Neural cell (in vitro differentiated cells): ENCODE measurements around the gene INTS12. TPM values are rescaled to one million over a fixed set of nuclear protein-coding genes. Genes with fewer than 3 reads are reported as not detected.

Experiments
- H2AFZ ChIP-seq: fragments of 200-600, 300-800 bp; sonication (generic), shearing (Covaris generic); 2 replicates; pipeline ENCODE4 v1.6.0; 2014; ENCODE audit warnings: low read depth, mild to moderate bottlenecking, antibody characterized with exemption, low read length, moderate library complexity
- H3F3A ChIP-seq: fragments of 200-600 bp; shearing (Covaris generic); 2 replicates; pipeline ENCODE4 v1.6.1; 2016; ENCODE audit warnings: mild to moderate bottlenecking, moderate library complexity, mixed read lengths, antibody characterized with exemption, low read length; ENCODE audit not compliant: insufficient read depth, poor library complexity, severe bottlenecking
- H3K27ac ChIP-seq: fragments of 200-600, 300-800 bp; sonication (generic), shearing (Covaris generic); 2 replicates; pipeline ENCODE4 v1.5.1; 2014; ENCODE audit warnings: mild to moderate bottlenecking, low read length, moderate library complexity
- H3K27me3 ChIP-seq: fragments of 300-800, 200-600 bp; sonication (generic), shearing (Covaris generic); 2 replicates; pipeline ENCODE4 v1.6.0; 2014; ENCODE audit warnings: mild to moderate bottlenecking, low read depth, low read length, moderate library complexity; ENCODE audit not compliant: insufficient read depth
- H3K36me3 ChIP-seq: fragments of 300-800, 200-600 bp; sonication (generic), shearing (Covaris generic); 2 replicates; pipeline ENCODE4 v1.5.1; 2014; ENCODE audit warnings: mild to moderate bottlenecking, antibody characterized with exemption, low read length, moderate library complexity; ENCODE audit not compliant: insufficient read depth
- H3K4me2 ChIP-seq: fragments of 300-800, 200-600 bp; sonication (generic), shearing (Covaris generic); 2 replicates; pipeline ENCODE4 v1.6.0; 2014; ENCODE audit warnings: mild to moderate bottlenecking, low read length
- H3K4me3 ChIP-seq: fragments of 300-800, 200-600 bp; sonication (generic), shearing (Covaris generic); 2 replicates; pipeline ENCODE4 v1.5.1; 2014; ENCODE audit warnings: mild to moderate bottlenecking, low read length, moderate library complexity
- H3K79me2 ChIP-seq: fragments of 200-600 bp; shearing (Covaris generic); replicated peaks from 2 replicates; pipeline ENCODE4 v1.6.0; 2014; ENCODE audit warnings: mild to moderate bottlenecking, low read length, moderate library complexity; ENCODE audit not compliant: insufficient read depth
- H3K9ac ChIP-seq: fragments of 300-800, 200-600 bp; sonication (generic), shearing (Covaris generic); 2 replicates; pipeline ENCODE4 v1.6.1; 2016; ENCODE audit warnings: mild to moderate bottlenecking, low read length, mixed read lengths
- H3K9me2 ChIP-seq: fragments of 200-600 bp; shearing (Covaris generic); 2 replicates; pipeline ENCODE4 v1.6.1; 2016; ENCODE audit warnings: mild to moderate bottlenecking, low read length, mixed read lengths; ENCODE audit not compliant: insufficient read depth
- H3K9me3 ChIP-seq: fragments of 200-600, 300-800 bp; sonication (generic), shearing (Covaris generic); 2 replicates; pipeline ENCODE4 v1.6.1; 2016; ENCODE audit warnings: mild to moderate bottlenecking, mixed run types, low read length, moderate library complexity, mixed read lengths
- H4K20me1 ChIP-seq: fragments of 200-600 bp; shearing (Covaris generic); 2 replicates; pipeline ENCODE4 v1.6.1; 2016; ENCODE audit warnings: mild to moderate bottlenecking, mixed run types; ENCODE audit not compliant: insufficient read depth
- CTCF ChIP-seq: fragments of 450-650 bp; IDR thresholded peaks from 2 replicates; pipeline ENCODE4 v1.5.1; 2014; ENCODE audit warnings: antibody characterized with exemption, mild to moderate bottlenecking, moderate library complexity; ENCODE audit not compliant: poor library complexity, severe bottlenecking
- EP300 ChIP-seq: fragments of 450-650 bp; conservative IDR thresholded peaks from 2 replicates; pipeline ENCODE4 v1.6.1; 2014; ENCODE audit warnings: antibody characterized with exemption, mild to moderate bottlenecking, moderate library complexity; ENCODE audit not compliant: poor library complexity, severe bottlenecking
- EZH2 ChIP-seq: fragments of 200-600, 300-800 bp; shearing (Covaris generic), sonication (generic); IDR thresholded peaks from 2 replicates; pipeline ENCODE4 v1.6.1; 2014; ENCODE audit warnings: antibody characterized with exemption, low read length, borderline replicate concordance, mild to moderate bottlenecking; ENCODE audit not compliant: insufficient read depth, poor library complexity, severe bottlenecking
- MXI1 ChIP-seq: fragments of 450-650 bp; conservative IDR thresholded peaks from 2 replicates; pipeline ENCODE4 v1.6.1; 2014; ENCODE audit warnings: antibody characterized with exemption, mild to moderate bottlenecking; ENCODE audit not compliant: poor library complexity, severe bottlenecking
- POLR2AphosphoS5 ChIP-seq: IDR thresholded peaks from 2 replicates; pipeline ENCODE4 v1.6.1; 2012
- RAD21 ChIP-seq: fragments of 450-650 bp; conservative IDR thresholded peaks from 2 replicates; pipeline ENCODE4 v1.6.1; 2014; ENCODE audit warnings: antibody characterized with exemption, mild to moderate bottlenecking, moderate library complexity
- SMC3 ChIP-seq: fragments of 450-650 bp; conservative IDR thresholded peaks from 2 replicates; pipeline ENCODE4 v1.6.1; 2014; ENCODE audit warnings: antibody characterized with exemption, mild to moderate bottlenecking, moderate library complexity; ENCODE audit not compliant: poor library complexity
- TAF1 ChIP-seq: IDR thresholded peaks from 2 replicates; pipeline ENCODE4 v1.6.1; 2012; ENCODE audit warnings: low read depth
- polyA plus RNA-seq: library from polyadenylated mRNA; depleted of rRNA; stranded (reverse); fragments of >200 nt; gene quantifications from 2 replicates; pipeline ENCODE4 v1.2.3, GENCODE V29; 2014
- TF ChIP-seq, protein P1 (sequence below): IDR thresholded peaks from 2 replicates; pipeline ENCODE4 v1.6.1; 2012; ENCODE audit warnings: borderline replicate concordance

INTS12 gene
- polyA plus RNA-seq, 1 donor from 2014 or later: 24.2 TPM

DNA sequence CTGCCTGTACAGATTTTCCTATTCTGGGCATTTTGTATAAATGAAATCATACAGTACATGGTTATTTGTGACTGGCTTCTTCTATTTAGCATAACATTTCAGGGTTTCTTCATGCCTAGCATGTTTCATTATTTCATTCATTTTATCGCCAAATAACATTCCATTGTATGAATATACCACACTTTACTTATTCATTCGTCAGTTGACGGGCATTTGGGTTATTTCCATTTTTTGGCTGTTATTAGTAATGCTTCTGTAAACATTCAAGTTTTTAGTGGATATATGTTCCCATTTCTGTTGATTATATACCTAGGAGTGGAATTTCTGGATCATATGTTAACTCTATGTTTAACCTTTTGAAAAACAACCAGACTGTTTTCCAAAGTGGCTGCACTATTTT lies 47.5 kb downstream of the INTS12 start:
- no peaks in the 10 kb centered on the region for H4K20me1 ChIP-seq
- H3K27me3 ChIP-seq: no peaks in the 10 kb centered on the region
- no peaks in the 10 kb centered on the region for H3K36me3 ChIP-seq
- no peaks in the 10 kb centered on the region for H3K9me2 ChIP-seq
- no peak overlapping the region for H3K4me2 ChIP-seq
- H3K9ac ChIP-seq: no peak overlapping the region
- H3K9me3 ChIP-seq: no peaks in the 10 kb centered on the region
- H3K79me2 ChIP-seq: no peaks in the 10 kb centered on the region
- no peak overlapping the region for H2AFZ ChIP-seq
- H3K4me3 ChIP-seq: no peak overlapping the region
- TF ChIP-seq EP300 (no peak), SMC3 (no peak), MXI1 (no peak), CTCF (no peak), POLR2AphosphoS5 (no peak), TAF1 (no peak), EZH2 (no peak), RAD21 (no peak)
- TF ChIP-seq, protein P1, sequence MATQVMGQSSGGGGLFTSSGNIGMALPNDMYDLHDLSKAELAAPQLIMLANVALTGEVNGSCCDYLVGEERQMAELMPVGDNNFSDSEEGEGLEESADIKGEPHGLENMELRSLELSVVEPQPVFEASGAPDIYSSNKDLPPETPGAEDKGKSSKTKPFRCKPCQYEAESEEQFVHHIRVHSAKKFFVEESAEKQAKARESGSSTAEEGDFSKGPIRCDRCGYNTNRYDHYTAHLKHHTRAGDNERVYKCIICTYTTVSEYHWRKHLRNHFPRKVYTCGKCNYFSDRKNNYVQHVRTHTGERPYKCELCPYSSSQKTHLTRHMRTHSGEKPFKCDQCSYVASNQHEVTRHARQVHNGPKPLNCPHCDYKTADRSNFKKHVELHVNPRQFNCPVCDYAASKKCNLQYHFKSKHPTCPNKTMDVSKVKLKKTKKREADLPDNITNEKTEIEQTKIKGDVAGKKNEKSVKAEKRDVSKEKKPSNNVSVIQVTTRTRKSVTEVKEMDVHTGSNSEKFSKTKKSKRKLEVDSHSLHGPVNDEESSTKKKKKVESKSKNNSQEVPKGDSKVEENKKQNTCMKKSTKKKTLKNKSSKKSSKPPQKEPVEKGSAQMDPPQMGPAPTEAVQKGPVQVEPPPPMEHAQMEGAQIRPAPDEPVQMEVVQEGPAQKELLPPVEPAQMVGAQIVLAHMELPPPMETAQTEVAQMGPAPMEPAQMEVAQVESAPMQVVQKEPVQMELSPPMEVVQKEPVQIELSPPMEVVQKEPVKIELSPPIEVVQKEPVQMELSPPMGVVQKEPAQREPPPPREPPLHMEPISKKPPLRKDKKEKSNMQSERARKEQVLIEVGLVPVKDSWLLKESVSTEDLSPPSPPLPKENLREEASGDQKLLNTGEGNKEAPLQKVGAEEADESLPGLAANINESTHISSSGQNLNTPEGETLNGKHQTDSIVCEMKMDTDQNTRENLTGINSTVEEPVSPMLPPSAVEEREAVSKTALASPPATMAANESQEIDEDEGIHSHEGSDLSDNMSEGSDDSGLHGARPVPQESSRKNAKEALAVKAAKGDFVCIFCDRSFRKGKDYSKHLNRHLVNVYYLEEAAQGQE: no peak
- no peak overlapping the region for H3K27ac ChIP-seq
- no peaks in the 10 kb centered on the region for H3F3A ChIP-seq

DNA sequence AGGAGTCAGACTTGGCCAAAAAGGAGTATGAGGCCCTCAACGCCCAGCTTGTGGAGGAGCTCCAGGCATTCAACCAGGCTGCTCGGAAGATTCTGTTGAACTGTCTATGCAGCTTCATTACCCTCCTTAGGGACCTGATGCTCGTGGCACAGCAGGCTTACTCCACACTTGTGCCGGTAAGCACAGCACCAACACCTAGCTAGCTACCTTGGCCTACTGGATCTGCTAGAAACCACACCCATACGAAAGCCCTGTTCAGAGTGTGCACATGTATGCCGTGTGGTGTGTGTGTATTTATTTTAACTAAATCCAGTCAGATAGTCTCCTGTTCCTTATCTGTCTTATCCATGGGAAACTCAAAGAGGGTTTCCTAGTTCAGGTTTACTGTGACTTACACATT lies 49.3 kb downstream of the INTS12 start:
- H3F3A ChIP-seq: no peaks in the 10 kb centered on the region
- no peak overlapping the region for H3K27ac ChIP-seq
- no peak overlapping the region for H3K9ac ChIP-seq
- TF ChIP-seq RAD21: no peak
- no peaks in the 10 kb centered on the region for H3K79me2 ChIP-seq
- H3K9me3 ChIP-seq: no peaks in the 10 kb centered on the region
- no peak overlapping the region for H3K4me2 ChIP-seq
- no peaks in the 10 kb centered on the region for H4K20me1 ChIP-seq
- H2AFZ ChIP-seq: no peak overlapping the region
- no peaks in the 10 kb centered on the region for H3K36me3 ChIP-seq
- no peaks in the 10 kb centered on the region for H3K27me3 ChIP-seq
- H3K9me2 ChIP-seq: no peaks in the 10 kb centered on the region
- no peak overlapping the region for H3K4me3 ChIP-seq

GRCh38 chr4:105657117-105657765 lies 51.2 kb downstream of the INTS12 start:
- Histone ChIP-seq H3K4me3 (no peak overlapping the region), H3K9me3 (no peaks in the 10 kb centered on the region), H3K27ac (no peak overlapping the region), H3K36me3 (no peaks in the 10 kb centered on the region), H4K20me1 (no peaks in the 10 kb centered on the region), H3K79me2 (no peaks in the 10 kb centered on the region), H3F3A (no peaks in the 10 kb centered on the region), H2AFZ (no peak overlapping the region), H3K4me2 (no peak overlapping the region), H3K27me3 (no peaks in the 10 kb centered on the region), H3K9ac (no peak overlapping the region), H3K9me2 (no peaks in the 10 kb centered on the region)
- TF ChIP-seq SMC3: no peak
- TF ChIP-seq CTCF: no peak
- no peak for TF ChIP-seq MXI1
- TF ChIP-seq POLR2AphosphoS5: no peak
- no peak for TF ChIP-seq TAF1
- TF ChIP-seq, protein P1: no peak
- TF ChIP-seq RAD21: no peak
- TF ChIP-seq EP300: no peak
- no peak for TF ChIP-seq EZH2
